ENCODE data around the gene SRGAP2B. TPM values are rescaled to one million over a fixed set of nuclear protein-coding genes. Genes with fewer than 3 reads are reported as not detected.
"Not testable (repeated sequence)": the region's sequence is repeated elsewhere in the genome, so short reads cannot be mapped to it uniquely, and the experiment has no call there.

Gene SRGAP2B
- polyA plus RNA-seq, 3 donors, result 5.8 to 25.5 (median 7.0) TPM

- H3K9me3 Mint-ChIP-seq; H3K4me1 ChIP-seq (ENCODE audit: control insufficient read depth in 1 of 2, insufficient read depth in 2 of 2, low read length in 2 of 2); intact Hi-C loops (cut with micrococcal nuclease); H3K36me3 ChIP-seq (replicated peaks in 1 of 2; ENCODE audit: control insufficient read depth in 1 of 2, insufficient read depth in 2 of 2, low read length in 2 of 2); H3K27ac Mint-ChIP-seq; DNase-seq; H3K4me1 Mint-ChIP-seq; H2AFZ ChIP-seq (ENCODE audit: insufficient read depth, low read depth, low read length, poor library complexity, severe bottlenecking); H3K27ac ChIP-seq (ENCODE audit: low read depth in 1 of 2, low read length in 2 of 2); H3K4me2 ChIP-seq (replicated peaks; ENCODE audit: extremely low read depth, low read length, poor library complexity, severe bottlenecking); H4K20me1 ChIP-seq (ENCODE audit: insufficient read depth, low read length); H3K9me3 ChIP-seq (replicated peaks in 1 of 2; ENCODE audit: control insufficient read depth in 1 of 2, insufficient read depth in 1 of 2, low read length in 2 of 2); H3K36me3 Mint-ChIP-seq; H3K4me3 Mint-ChIP-seq; H3K79me2 ChIP-seq (ENCODE audit: insufficient read depth, low read length); H3K27me3 Mint-ChIP-seq (ENCODE audit: low read depth in 3 of 3); H3K4me3 ChIP-seq (replicated peaks in 1 of 3; ENCODE audit: low read depth in 2 of 3, low read length in 3 of 3); H3K9ac ChIP-seq (ENCODE audit: insufficient read depth, low read length, poor library complexity, severe bottlenecking); H3K27me3 ChIP-seq (ENCODE audit: control insufficient read depth in 2 of 2, insufficient read depth in 2 of 2, low read length in 2 of 2): not testable (repeated sequence)
- WGBS (ENCODE audit: insufficient coverage), result no CpG with 5 or more reads among the region's 5 CpGs
Observed at GRCh38 chr1:145065194-145065826, 29.8 kb downstream of the SRGAP2B start.

- no CpG with 5 or more reads among the region's 2 CpGs for WGBS (ENCODE audit: insufficient coverage)
Observed at GRCh38 chr1:145063941-145064648, 31.0 kb downstream of the SRGAP2B start.

DNA sequence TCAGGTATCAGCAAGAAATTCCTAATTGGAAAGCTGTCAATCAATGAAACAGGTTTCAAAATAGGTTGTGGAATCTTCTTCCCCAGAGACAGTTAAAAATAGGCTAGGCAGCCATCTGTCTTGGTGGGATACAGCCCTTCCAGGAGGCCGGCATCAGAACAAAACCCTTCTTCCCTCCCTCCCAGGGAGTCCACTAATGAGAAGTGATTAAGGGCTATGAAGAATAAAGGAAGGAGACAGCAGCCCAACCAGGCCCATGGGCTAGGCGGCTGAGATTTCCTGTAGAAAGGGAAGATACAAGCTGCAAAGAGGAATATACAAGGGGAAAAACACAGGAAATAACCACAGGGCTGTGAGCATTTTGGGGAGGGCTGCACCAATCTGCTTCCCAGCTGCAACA, 31.8 kb downstream of the SRGAP2B start:
- WGBS (ENCODE audit: insufficient coverage), result no CpG with 5 or more reads among the region's 2 CpGs
- H3K27me3 ChIP-seq (ENCODE audit: control insufficient read depth in 2 of 2, insufficient read depth in 2 of 2, low read length in 2 of 2), result not testable (repeated sequence)

More at GRCh38 chr1:145063941-145064648, 31.0 kb downstream of the SRGAP2B start:
- H3K4me2 ChIP-seq (replicated peaks; ENCODE audit: extremely low read depth, low read length, poor library complexity, severe bottlenecking); H3K36me3 Mint-ChIP-seq; H3K4me1 Mint-ChIP-seq; H3K27ac Mint-ChIP-seq; H3K9me3 ChIP-seq (replicated peaks in 1 of 2; ENCODE audit: control insufficient read depth in 1 of 2, insufficient read depth in 1 of 2, low read length in 2 of 2); intact Hi-C loops (cut with micrococcal nuclease); H2AFZ ChIP-seq (ENCODE audit: insufficient read depth, low read depth, low read length, poor library complexity, severe bottlenecking); H3K9me3 Mint-ChIP-seq; H3K4me3 Mint-ChIP-seq; H3K36me3 ChIP-seq (replicated peaks in 1 of 2; ENCODE audit: control insufficient read depth in 1 of 2, insufficient read depth in 2 of 2, low read length in 2 of 2); H3K9ac ChIP-seq (ENCODE audit: insufficient read depth, low read length, poor library complexity, severe bottlenecking); H3K79me2 ChIP-seq (ENCODE audit: insufficient read depth, low read length); H3K27me3 ChIP-seq (ENCODE audit: control insufficient read depth in 2 of 2, insufficient read depth in 2 of 2, low read length in 2 of 2); H3K27ac ChIP-seq (ENCODE audit: low read depth in 1 of 2, low read length in 2 of 2); H3K27me3 Mint-ChIP-seq (ENCODE audit: low read depth in 3 of 3); DNase-seq; H4K20me1 ChIP-seq (ENCODE audit: insufficient read depth, low read length); H3K4me3 ChIP-seq (replicated peaks in 1 of 3; ENCODE audit: low read depth in 2 of 3, low read length in 3 of 3); H3K4me1 ChIP-seq (ENCODE audit: control insufficient read depth in 1 of 2, insufficient read depth in 2 of 2, low read length in 2 of 2): not testable (repeated sequence)

GRCh38 chr1:145058184-145058583, 36.9 kb downstream of the SRGAP2B start:
- H3K36me3 ChIP-seq (replicated peaks in 1 of 2; ENCODE audit: control insufficient read depth in 1 of 2, insufficient read depth in 2 of 2, low read length in 2 of 2); H2AFZ ChIP-seq (ENCODE audit: insufficient read depth, low read depth, low read length, poor library complexity, severe bottlenecking); H3K4me2 ChIP-seq (replicated peaks; ENCODE audit: extremely low read depth, low read length, poor library complexity, severe bottlenecking); H3K4me3 Mint-ChIP-seq; DNase-seq; H3K36me3 Mint-ChIP-seq; H3K27ac ChIP-seq (ENCODE audit: low read depth in 1 of 2, low read length in 2 of 2); H3K4me1 ChIP-seq (ENCODE audit: control insufficient read depth in 1 of 2, insufficient read depth in 2 of 2, low read length in 2 of 2); H3K79me2 ChIP-seq (ENCODE audit: insufficient read depth, low read length); H4K20me1 ChIP-seq (ENCODE audit: insufficient read depth, low read length); H3K27me3 Mint-ChIP-seq (ENCODE audit: low read depth in 3 of 3); H3K27ac Mint-ChIP-seq; intact Hi-C loops (cut with micrococcal nuclease); H3K4me3 ChIP-seq (replicated peaks in 1 of 3; ENCODE audit: low read depth in 2 of 3, low read length in 3 of 3); H3K9ac ChIP-seq (ENCODE audit: insufficient read depth, low read length, poor library complexity, severe bottlenecking); H3K9me3 ChIP-seq (replicated peaks in 1 of 2; ENCODE audit: control insufficient read depth in 1 of 2, insufficient read depth in 1 of 2, low read length in 2 of 2); H3K9me3 Mint-ChIP-seq; H3K27me3 ChIP-seq (ENCODE audit: control insufficient read depth in 2 of 2, insufficient read depth in 2 of 2, low read length in 2 of 2); H3K4me1 Mint-ChIP-seq: not testable (repeated sequence)
- WGBS (ENCODE audit: insufficient coverage), result no CpG with 5 or more reads among the region's 3 CpGs

More for the DNA sequence above, 31.8 kb downstream of the SRGAP2B start:
- H3K9me3 ChIP-seq (replicated peaks in 1 of 2; ENCODE audit: control insufficient read depth in 1 of 2, insufficient read depth in 1 of 2, low read length in 2 of 2); H3K9me3 Mint-ChIP-seq; intact Hi-C loops (cut with micrococcal nuclease); H2AFZ ChIP-seq (ENCODE audit: insufficient read depth, low read depth, low read length, poor library complexity, severe bottlenecking); H3K4me2 ChIP-seq (replicated peaks; ENCODE audit: extremely low read depth, low read length, poor library complexity, severe bottlenecking); DNase-seq; H3K27ac Mint-ChIP-seq; H3K9ac ChIP-seq (ENCODE audit: insufficient read depth, low read length, poor library complexity, severe bottlenecking); H3K4me3 ChIP-seq (replicated peaks in 1 of 3; ENCODE audit: low read depth in 2 of 3, low read length in 3 of 3); H3K27ac ChIP-seq (ENCODE audit: low read depth in 1 of 2, low read length in 2 of 2); H3K36me3 ChIP-seq (replicated peaks in 1 of 2; ENCODE audit: control insufficient read depth in 1 of 2, insufficient read depth in 2 of 2, low read length in 2 of 2); H3K4me3 Mint-ChIP-seq; H3K27me3 Mint-ChIP-seq (ENCODE audit: low read depth in 3 of 3); H3K4me1 Mint-ChIP-seq; H3K4me1 ChIP-seq (ENCODE audit: control insufficient read depth in 1 of 2, insufficient read depth in 2 of 2, low read length in 2 of 2); H3K36me3 Mint-ChIP-seq; H4K20me1 ChIP-seq (ENCODE audit: insufficient read depth, low read length); H3K79me2 ChIP-seq (ENCODE audit: insufficient read depth, low read length): not testable (repeated sequence)

Measured in CD14-positive monocyte (primary cell).